Neural cell (in vitro differentiated cells): ENCODE measurements around the gene MAP4K4. TPM values are rescaled to one million over a fixed set of nuclear protein-coding genes. Genes with fewer than 3 reads are reported as not detected.

Experiments
- H2AFZ ChIP-seq: fragments of 200-600, 300-800 bp; sonication (generic), shearing (Covaris generic); 2 replicates; pipeline ENCODE4 v1.6.0; 2014; ENCODE audit warnings: low read depth, mild to moderate bottlenecking, antibody characterized with exemption, low read length, moderate library complexity
- H3F3A ChIP-seq: fragments of 200-600 bp; shearing (Covaris generic); 2 replicates; pipeline ENCODE4 v1.6.1; 2016; ENCODE audit warnings: mild to moderate bottlenecking, moderate library complexity, mixed read lengths, antibody characterized with exemption, low read length; ENCODE audit not compliant: insufficient read depth, poor library complexity, severe bottlenecking
- H3K27ac ChIP-seq: fragments of 200-600, 300-800 bp; sonication (generic), shearing (Covaris generic); 2 replicates; pipeline ENCODE4 v1.5.1; 2014; ENCODE audit warnings: mild to moderate bottlenecking, low read length, moderate library complexity
- H3K27me3 ChIP-seq: fragments of 300-800, 200-600 bp; sonication (generic), shearing (Covaris generic); 2 replicates; pipeline ENCODE4 v1.6.0; 2014; ENCODE audit warnings: mild to moderate bottlenecking, low read depth, low read length, moderate library complexity; ENCODE audit not compliant: insufficient read depth
- H3K36me3 ChIP-seq: fragments of 300-800, 200-600 bp; sonication (generic), shearing (Covaris generic); 2 replicates; pipeline ENCODE4 v1.5.1; 2014; ENCODE audit warnings: mild to moderate bottlenecking, antibody characterized with exemption, low read length, moderate library complexity; ENCODE audit not compliant: insufficient read depth
- H3K4me2 ChIP-seq: fragments of 300-800, 200-600 bp; sonication (generic), shearing (Covaris generic); 2 replicates; pipeline ENCODE4 v1.6.0; 2014; ENCODE audit warnings: mild to moderate bottlenecking, low read length
- H3K4me3 ChIP-seq: fragments of 300-800, 200-600 bp; sonication (generic), shearing (Covaris generic); 2 replicates; pipeline ENCODE4 v1.5.1; 2014; ENCODE audit warnings: mild to moderate bottlenecking, low read length, moderate library complexity
- H3K79me2 ChIP-seq: fragments of 200-600 bp; shearing (Covaris generic); replicated peaks from 2 replicates; pipeline ENCODE4 v1.6.0; 2014; ENCODE audit warnings: mild to moderate bottlenecking, low read length, moderate library complexity; ENCODE audit not compliant: insufficient read depth
- H3K9ac ChIP-seq: fragments of 300-800, 200-600 bp; sonication (generic), shearing (Covaris generic); 2 replicates; pipeline ENCODE4 v1.6.1; 2016; ENCODE audit warnings: mild to moderate bottlenecking, low read length, mixed read lengths
- H3K9me2 ChIP-seq: fragments of 200-600 bp; shearing (Covaris generic); 2 replicates; pipeline ENCODE4 v1.6.1; 2016; ENCODE audit warnings: mild to moderate bottlenecking, low read length, mixed read lengths; ENCODE audit not compliant: insufficient read depth
- H3K9me3 ChIP-seq: fragments of 200-600, 300-800 bp; sonication (generic), shearing (Covaris generic); 2 replicates; pipeline ENCODE4 v1.6.1; 2016; ENCODE audit warnings: mild to moderate bottlenecking, mixed run types, low read length, moderate library complexity, mixed read lengths
- H4K20me1 ChIP-seq: fragments of 200-600 bp; shearing (Covaris generic); 2 replicates; pipeline ENCODE4 v1.6.1; 2016; ENCODE audit warnings: mild to moderate bottlenecking, mixed run types; ENCODE audit not compliant: insufficient read depth
- CTCF ChIP-seq: fragments of 450-650 bp; IDR thresholded peaks from 2 replicates; pipeline ENCODE4 v1.5.1; 2014; ENCODE audit warnings: antibody characterized with exemption, mild to moderate bottlenecking, moderate library complexity; ENCODE audit not compliant: poor library complexity, severe bottlenecking
- EP300 ChIP-seq: fragments of 450-650 bp; conservative IDR thresholded peaks from 2 replicates; pipeline ENCODE4 v1.6.1; 2014; ENCODE audit warnings: antibody characterized with exemption, mild to moderate bottlenecking, moderate library complexity; ENCODE audit not compliant: poor library complexity, severe bottlenecking
- EZH2 ChIP-seq: fragments of 200-600, 300-800 bp; shearing (Covaris generic), sonication (generic); IDR thresholded peaks from 2 replicates; pipeline ENCODE4 v1.6.1; 2014; ENCODE audit warnings: antibody characterized with exemption, low read length, borderline replicate concordance, mild to moderate bottlenecking; ENCODE audit not compliant: insufficient read depth, poor library complexity, severe bottlenecking
- MXI1 ChIP-seq: fragments of 450-650 bp; conservative IDR thresholded peaks from 2 replicates; pipeline ENCODE4 v1.6.1; 2014; ENCODE audit warnings: antibody characterized with exemption, mild to moderate bottlenecking; ENCODE audit not compliant: poor library complexity, severe bottlenecking
- POLR2AphosphoS5 ChIP-seq: IDR thresholded peaks from 2 replicates; pipeline ENCODE4 v1.6.1; 2012
- RAD21 ChIP-seq: fragments of 450-650 bp; conservative IDR thresholded peaks from 2 replicates; pipeline ENCODE4 v1.6.1; 2014; ENCODE audit warnings: antibody characterized with exemption, mild to moderate bottlenecking, moderate library complexity
- REST ChIP-seq: IDR thresholded peaks from 2 replicates; pipeline ENCODE4 v1.6.1; 2012; ENCODE audit warnings: borderline replicate concordance
- SMC3 ChIP-seq: fragments of 450-650 bp; conservative IDR thresholded peaks from 2 replicates; pipeline ENCODE4 v1.6.1; 2014; ENCODE audit warnings: antibody characterized with exemption, mild to moderate bottlenecking, moderate library complexity; ENCODE audit not compliant: poor library complexity
- TAF1 ChIP-seq: IDR thresholded peaks from 2 replicates; pipeline ENCODE4 v1.6.1; 2012; ENCODE audit warnings: low read depth
- polyA plus RNA-seq: library from polyadenylated mRNA; depleted of rRNA; stranded (reverse); fragments of >200 nt; gene quantifications from 2 replicates; pipeline ENCODE4 v1.2.3, GENCODE V29; 2014

The MAP4K4 gene
- polyA plus RNA-seq, 1 donor from 2014 or later: 125 TPM

GRCh38 chr2:101883860-101884259, 186.4 kb downstream of the MAP4K4 start:
- Histone ChIP-seq H3K79me2 (peaks cover 4% of the 10 kb centered on the region), H3K27me3 (no peaks in the 10 kb centered on the region), H3K9me2 (no peaks in the 10 kb centered on the region), H3K27ac (no peak overlapping the region), H2AFZ (no peak overlapping the region), H3K36me3 (peaks cover 10% of the 10 kb centered on the region), H4K20me1 (no peaks in the 10 kb centered on the region), H3K4me2 (no peak overlapping the region), H3K4me3 (no peak overlapping the region), H3K9me3 (no peaks in the 10 kb centered on the region), H3F3A (no peaks in the 10 kb centered on the region), H3K9ac (no peak overlapping the region)
- peak; percentile 49 for TF ChIP-seq SMC3
- no peak for TF ChIP-seq REST
- no peak for TF ChIP-seq EZH2
- no peak for TF ChIP-seq POLR2AphosphoS5
- TF ChIP-seq TAF1: no peak
- TF ChIP-seq CTCF: peak; percentile 46
- TF ChIP-seq EP300: no peak
- TF ChIP-seq MXI1: no peak
- peak; percentile 29 for TF ChIP-seq RAD21

- no peaks in the 10 kb centered on the region for H3K9me3 ChIP-seq
- H3K9me2 ChIP-seq: no peaks in the 10 kb centered on the region
- no peaks in the 10 kb centered on the region for H3F3A ChIP-seq
- H2AFZ ChIP-seq: no peak overlapping the region
- H4K20me1 ChIP-seq: no peaks in the 10 kb centered on the region
- no peak overlapping the region for H3K27ac ChIP-seq
- H3K4me3 ChIP-seq: no peak overlapping the region
- TF ChIP-seq CTCF (no peak), EZH2 (no peak), MXI1 (no peak), POLR2AphosphoS5 (no peak), SMC3 (no peak), REST (no peak), TAF1 (no peak), RAD21 (no peak), EP300 (no peak)
- H3K36me3 ChIP-seq: peaks cover 10% of the 10 kb centered on the region
- H3K4me2 ChIP-seq: no peak overlapping the region
- H3K79me2 ChIP-seq: peaks cover 4% of the 10 kb centered on the region
- no peaks in the 10 kb centered on the region for H3K27me3 ChIP-seq
- no peak overlapping the region for H3K9ac ChIP-seq
These were observed 186.9 kb downstream of the MAP4K4 start for GRCh38 chr2:101884423-101884822.
